Hematopoietic multipotent progenitor cell treated with erythropoietin and hydrocortisone succinate and interleukin-3 and kit ligand, for 4 days (in vitro differentiated cells): ENCODE results near the gene CACNG5.

Source experiments
- DNase-seq: peaks from one replicate; pipeline ENCODE4 v3.0.0-alpha.2; 2015

The CACNG5 gene

GRCh38 chr17:66834919-66835454 lies at the start of gene CACNG5:
CACNG5 (plus strand) TSS chr17:66835117; CDS start chr17:66877333, 42,216 bp downstream.
- no peak for DNase-seq

GRCh38 chr17:66786107-66786506 lies 48.8 kb upstream of the CACNG5 start:
- no peak for DNase-seq

- no peak for DNase-seq
These were observed 47.0 kb upstream of the CACNG5 start for GRCh38 chr17:66787914-66788313.

- DNase-seq: no peak
These were observed 45.8 kb upstream of the CACNG5 start for GRCh38 chr17:66789093-66789492.

- no peak for DNase-seq
These were observed 44.9 kb upstream of the CACNG5 start for GRCh38 chr17:66789961-66790437.

- DNase-seq: no peak
These were observed 44.3 kb upstream of the CACNG5 start for GRCh38 chr17:66790501-66791061.

GRCh38 chr17:66791347-66791746 lies 43.6 kb upstream of the CACNG5 start:
- peak; percentile 78 for DNase-seq

- DNase-seq: no peak
These were observed 41.1 kb upstream of the CACNG5 start for GRCh38 chr17:66793814-66794213.

GRCh38 chr17:66795486-66795885 lies 39.4 kb upstream of the CACNG5 start:
- no peak for DNase-seq

- peak; percentile 21 for DNase-seq
These were observed 34.9 kb upstream of the CACNG5 start for GRCh38 chr17:66799849-66800537.

GRCh38 chr17:66803474-66803951 lies 31.4 kb upstream of the CACNG5 start:
- DNase-seq: no peak

- no peak for DNase-seq
These were observed 29.4 kb upstream of the CACNG5 start for GRCh38 chr17:66805567-66805966.

- DNase-seq: no peak
These were observed 27.7 kb upstream of the CACNG5 start for GRCh38 chr17:66807182-66807581.

- no peak for DNase-seq
These were observed 25.5 kb upstream of the CACNG5 start for GRCh38 chr17:66809408-66809807.

GRCh38 chr17:66810951-66811682 lies 23.8 kb upstream of the CACNG5 start:
- DNase-seq: no peak

GRCh38 chr17:66811683-66812054 lies 23.2 kb upstream of the CACNG5 start:
- DNase-seq: no peak

GRCh38 chr17:66812571-66812970 lies 22.3 kb upstream of the CACNG5 start:
- DNase-seq: no peak

- no peak for DNase-seq
These were observed 21.6 kb upstream of the CACNG5 start for GRCh38 chr17:66813296-66813695.

- DNase-seq: no peak
These were observed 20.9 kb upstream of the CACNG5 start for GRCh38 chr17:66814026-66814425.

GRCh38 chr17:66814570-66814969 lies 20.3 kb upstream of the CACNG5 start:
- no peak for DNase-seq

- no peak for DNase-seq
These were observed 17.2 kb upstream of the CACNG5 start for GRCh38 chr17:66817750-66818149.

- DNase-seq: no peak
These were observed 15.5 kb upstream of the CACNG5 start for GRCh38 chr17:66819466-66819865.

- no peak for DNase-seq
These were observed 12.9 kb upstream of the CACNG5 start for GRCh38 chr17:66822009-66822408.

- no peak for DNase-seq
These were observed 8.1 kb upstream of the CACNG5 start for GRCh38 chr17:66826856-66827255.
